ENCODE measurements around the gene F12.

- TF ChIP-seq, protein P1, sequence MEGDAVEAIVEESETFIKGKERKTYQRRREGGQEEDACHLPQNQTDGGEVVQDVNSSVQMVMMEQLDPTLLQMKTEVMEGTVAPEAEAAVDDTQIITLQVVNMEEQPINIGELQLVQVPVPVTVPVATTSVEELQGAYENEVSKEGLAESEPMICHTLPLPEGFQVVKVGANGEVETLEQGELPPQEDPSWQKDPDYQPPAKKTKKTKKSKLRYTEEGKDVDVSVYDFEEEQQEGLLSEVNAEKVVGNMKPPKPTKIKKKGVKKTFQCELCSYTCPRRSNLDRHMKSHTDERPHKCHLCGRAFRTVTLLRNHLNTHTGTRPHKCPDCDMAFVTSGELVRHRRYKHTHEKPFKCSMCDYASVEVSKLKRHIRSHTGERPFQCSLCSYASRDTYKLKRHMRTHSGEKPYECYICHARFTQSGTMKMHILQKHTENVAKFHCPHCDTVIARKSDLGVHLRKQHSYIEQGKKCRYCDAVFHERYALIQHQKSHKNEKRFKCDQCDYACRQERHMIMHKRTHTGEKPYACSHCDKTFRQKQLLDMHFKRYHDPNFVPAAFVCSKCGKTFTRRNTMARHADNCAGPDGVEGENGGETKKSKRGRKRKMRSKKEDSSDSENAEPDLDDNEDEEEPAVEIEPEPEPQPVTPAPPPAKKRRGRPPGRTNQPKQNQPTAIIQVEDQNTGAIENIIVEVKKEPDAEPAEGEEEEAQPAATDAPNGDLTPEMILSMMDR (IDR thresholded peaks at IDR 0.05), result no peak
- no peak for TF ChIP-seq POLR2A (IDR thresholded peaks at IDR 0.05)
Observed at GRCh38 chr5:177428574-177429217, 19.3 kb upstream of the F12 start.

Measured in gastroesophageal sphincter (tissue), 3 donors.